H1 (cell line): Measurements from ENCODE around the gene RNF220. TPM values are rescaled to one million over a fixed set of nuclear protein-coding genes. Genes with fewer than 3 reads are reported as not detected.
A peak's percentile ranks its signal among the peaks of the same experiment; 100 is the strongest.

ENCODE experiments used
- CTCF ChIA-PET: fragments of 300-600 bp; sonication (Branson Sonifier 250); formaldehyde crosslinking; loops from one replicate; lab custom pipeline; 2021; ENCODE audit not compliant: partially characterized antibody; lab: Charles Lee
- POLR2A ChIA-PET: fragments of 300-600 bp; sonication (Branson Sonifier 250); formaldehyde crosslinking; loops from one replicate; lab custom pipeline; 2021; ENCODE audit warnings: inconsistent platforms; ENCODE audit not compliant: partially characterized antibody; lab: Charles Lee
- DNase-seq, 2 experiments: peaks; one replicate each; pipeline versions ENCODE4 v3.0.0 to v3.0.0-alpha.2; 2010 to 2022; ENCODE audit warnings: low spot score in 2 of 2, low read depth in 1 of 2, mixed read lengths in 1 of 2
- FAIRE-seq: peaks from 2 replicates; lab custom pipeline; 2011; peaks lifted over from hg19 to GRCh38; lab: Jason Lieb, UNC
- H2AFZ ChIP-seq: 2 replicates; pipeline ENCODE4 v1.8.1; 2012; ENCODE audit warnings: low read length, inconsistent platforms
- H2AK5ac ChIP-seq: 2 replicates; pipeline ENCODE4 v1.6.1; 2013; ENCODE audit warnings: low read depth, low read length
- H2BK120ac ChIP-seq: replicated peaks from 2 replicates; pipeline ENCODE3; 2013; ENCODE audit warnings: low read depth, low read length, inconsistent platforms
- H2BK12ac ChIP-seq: 2 replicates; pipeline ENCODE4 v1.6.1; 2013; ENCODE audit warnings: low read depth, low read length
- H2BK15ac ChIP-seq: 2 replicates; pipeline ENCODE4 v1.6.1; 2013; ENCODE audit warnings: low read length
- H2BK20ac ChIP-seq: 2 replicates; pipeline ENCODE4 v1.6.1; 2013; ENCODE audit warnings: low read length
- H2BK5ac ChIP-seq: 2 replicates; pipeline ENCODE4 v1.6.1; 2013; ENCODE audit warnings: low read depth, low read length
- H3K14ac ChIP-seq: 2 replicates; pipeline ENCODE4 v1.6.1; 2013; ENCODE audit warnings: inconsistent platforms; ENCODE audit not compliant: insufficient read length
- H3K18ac ChIP-seq: 2 replicates; pipeline ENCODE4 v1.6.1; 2013; ENCODE audit warnings: low read length; ENCODE audit errors: extremely low read depth
- H3K23ac ChIP-seq: 2 replicates; pipeline ENCODE4 v1.6.1; 2013; ENCODE audit warnings: inconsistent platforms; ENCODE audit not compliant: insufficient read length
- H3K23me2 ChIP-seq: 2 replicates; pipeline ENCODE4 v1.6.1; 2013; ENCODE audit warnings: low read depth, low read length
- H3K27ac ChIP-seq: 2 replicates; pipeline ENCODE4 v1.6.1; 2011; ENCODE audit warnings: low read depth, low read length, inconsistent platforms
- H3K27me3 ChIP-seq, 4 experiments: replicated peaks in 1 of 4; 1 replicate in 1 of 4; 2 replicates in 3 of 4; pipeline versions ENCODE4 v1.6.1 to v1.8.1; 2011 to 2013; ENCODE audit warnings: low read length in 3 of 4, mild to moderate bottlenecking in 3 of 4, inconsistent platforms in 2 of 4, mixed read lengths in 2 of 4, moderate library complexity in 1 of 4; ENCODE audit not compliant: control insufficient read depth in 3 of 4, insufficient read depth in 3 of 4; ENCODE audit errors: extremely low read depth in 1 of 4
- H3K36me3 ChIP-seq, 4 experiments: 2 replicates each; pipeline versions ENCODE4 v1.6.1 to v1.8.1; 2011 to 2013; ENCODE audit warnings: mild to moderate bottlenecking in 4 of 4, low read length in 3 of 4, moderate library complexity in 2 of 4, control low read depth in 1 of 4, inconsistent platforms in 1 of 4; ENCODE audit not compliant: insufficient read depth in 4 of 4, control insufficient read depth in 2 of 4
- H3K4ac ChIP-seq: replicated peaks from 2 replicates; pipeline ENCODE3; 2013; ENCODE audit warnings: low read length, low read depth, mixed read lengths, inconsistent platforms; ENCODE audit not compliant: insufficient read length
- H3K4me1 ChIP-seq, 4 experiments: replicated peaks in 1 of 4; 1 replicate in 1 of 4; 2 replicates in 3 of 4; pipeline versions ENCODE4 v1.6.1 to v1.8.1; 2011 to 2013; ENCODE audit warnings: low read length in 3 of 4, inconsistent platforms in 2 of 4, mixed read lengths in 1 of 4; ENCODE audit not compliant: insufficient read depth in 4 of 4, control insufficient read depth in 3 of 4
- H3K4me2 ChIP-seq, 2 experiments: 2 replicates each; pipeline versions ENCODE4 v1.6.1 to v1.8.1; 2011 to 2013; ENCODE audit warnings: low read depth in 2 of 2, low read length in 2 of 2, control low read depth in 1 of 2, inconsistent platforms in 1 of 2, mild to moderate bottlenecking in 1 of 2; ENCODE audit not compliant: insufficient read depth in 1 of 2
- H3K4me3 ChIP-seq, 4 experiments: fragments of 200-600, 300-600 bp in 1 of 4; sonication (generic), shearing (Covaris generic), sonication (Bioruptor Twin) in 1 of 4; 2 replicates each; pipeline versions ENCODE4 v1.5.1 to v1.8.1; 2011 to 2016; ENCODE audit warnings: low read length in 4 of 4, low read depth in 3 of 4, control low read depth in 2 of 4, inconsistent platforms in 2 of 4, mild to moderate bottlenecking in 2 of 4, mixed read lengths in 1 of 4, moderate library complexity in 1 of 4; ENCODE audit not compliant: insufficient read depth in 2 of 4; ENCODE audit errors: extremely low read depth in 1 of 4
- H3K56ac ChIP-seq: replicated peaks from 2 replicates; pipeline ENCODE3; 2013; ENCODE audit warnings: low read depth, mild to moderate bottlenecking, mixed read lengths, low read length, inconsistent platforms; ENCODE audit not compliant: insufficient read length
- H3K79me1 ChIP-seq: 2 replicates; pipeline ENCODE4 v1.6.1; 2013; ENCODE audit warnings: low read depth, low read length, control low read depth
- H3K79me2 ChIP-seq, 2 experiments: 2 replicates each; pipeline versions ENCODE4 v1.6.1 to v1.8.1; 2012 to 2013; ENCODE audit warnings: low read length in 2 of 2, mild to moderate bottlenecking in 2 of 2, inconsistent platforms in 1 of 2; ENCODE audit not compliant: insufficient read depth in 2 of 2, control insufficient read depth in 1 of 2
- H3K9ac ChIP-seq, 4 experiments: replicated peaks in 1 of 4; 1 replicate in 1 of 4; 2 replicates in 3 of 4; pipeline versions ENCODE4 v1.6.1 to v1.8.1; 2011 to 2013; ENCODE audit warnings: low read depth in 3 of 4, low read length in 3 of 4, control low read depth in 2 of 4, mild to moderate bottlenecking in 2 of 4, moderate library complexity in 2 of 4, inconsistent platforms in 1 of 4; ENCODE audit errors: extremely low read depth in 1 of 4
- H3K9me3 ChIP-seq, 2 experiments: 2 replicates each; pipeline versions ENCODE4 v1.6.1 to v1.8.1; 2012 to 2013; ENCODE audit warnings: mild to moderate bottlenecking in 2 of 2, moderate library complexity in 2 of 2, control low read depth in 1 of 2, inconsistent platforms in 1 of 2, low read depth in 1 of 2, low read length in 1 of 2, mixed read lengths in 1 of 2; ENCODE audit not compliant: insufficient read depth in 2 of 2
- H4K20me1 ChIP-seq, 2 experiments: replicated peaks in 1 of 2; 2 replicates each; pipeline versions ENCODE3 to v1.8.1; 2011 to 2013; ENCODE audit warnings: inconsistent platforms in 2 of 2, low read length in 2 of 2, mild to moderate bottlenecking in 1 of 2; ENCODE audit not compliant: insufficient read depth in 2 of 2, control insufficient read depth in 1 of 2
- H4K5ac ChIP-seq: 2 replicates; pipeline ENCODE4 v1.6.1; 2013; ENCODE audit warnings: low read length, low read depth, mixed read lengths, inconsistent platforms; ENCODE audit not compliant: insufficient read length
- H4K8ac ChIP-seq: 2 replicates; pipeline ENCODE4 v1.8.0; 2013; ENCODE audit warnings: mild to moderate bottlenecking, moderate library complexity, low read length, inconsistent platforms; ENCODE audit not compliant: insufficient read depth; ENCODE audit errors: extremely low read depth
- H4K91ac ChIP-seq: replicated peaks from 2 replicates; pipeline ENCODE3; 2013; ENCODE audit warnings: low read length, mixed read lengths, inconsistent platforms; ENCODE audit not compliant: insufficient read length
- BACH1 ChIP-seq: IDR thresholded peaks from 2 replicates; pipeline ENCODE4 v1.6.1; 2012; ENCODE audit warnings: low read length, improper control_type of control experiment
- GABPA ChIP-seq: IDR thresholded peaks from 2 replicates; pipeline ENCODE4 v1.6.1; 2011; ENCODE audit warnings: mild to moderate bottlenecking, low read length, moderate library complexity, borderline replicate concordance; ENCODE audit not compliant: insufficient read depth
- JUN ChIP-seq: IDR thresholded peaks from 2 replicates; pipeline ENCODE4 v1.6.1; 2011; ENCODE audit warnings: low read depth, mild to moderate bottlenecking, improper control_type of control experiment, low read length
- SP4 ChIP-seq: IDR thresholded peaks from 2 replicates; pipeline ENCODE4 v1.6.1; 2012; ENCODE audit warnings: low read length, inconsistent platforms
- WGBS, 2 experiments: shearing (Covaris generic) in 1 of 2; methylation state at CpG; one replicate each; pipeline versions ENCODE4 v1.1.6 to v1.1.7; 2013 to 2015; ENCODE audit warnings: low lambda C conversion rate in 2 of 2, mixed read lengths in 2 of 2, inconsistent platforms in 1 of 2, low coverage in 1 of 2, missing lambda C conversion rate in 1 of 2; ENCODE audit not compliant: insufficient replicate concordance in 2 of 2, insufficient coverage in 1 of 2, insufficient read length in 1 of 2; ENCODE audit errors: extremely low coverage in 1 of 2, missing lambda C conversion rate in 1 of 2; 5-methylcytosine and 5-hydroxymethylcytosine counted together
- polyA plus RNA-seq, 7 experiments: library from polyadenylated mRNA; depleted of rRNA in 3 of 7; stranded (reverse) in 5 of 7; unstranded in 2 of 7; fragments of >200 nt in 5 of 7; fragments of 200-250 nt in 2 of 7; gene quantifications; 1 replicate in 5 of 7; 2 replicates in 1 of 7; 4 replicates in 1 of 7; pipeline versions ENCODE4 v1.2.1 to v1.2.3, GENCODE V29; 2011 to 2013; ENCODE audit warnings: missing spikeins in 2 of 7, mixed read lengths in 2 of 7
- total RNA-seq: library from RNA; stranded (reverse); fragmentation: NEBNext Ultra II Directional; extraction: Animal tissue kit (Norgen Biotek cat#: 25700); gene quantifications from 2 replicates; pipeline ENCODE4 v1.2.1, GENCODE V29; 2021

Gene RNF220
- total and polyA plus RNA-seq, 2 of the 8 experiments (the other 6 are each of a cell fraction or from before 2014, with no cell fraction given) = 123 to 160 TPM

DNA sequence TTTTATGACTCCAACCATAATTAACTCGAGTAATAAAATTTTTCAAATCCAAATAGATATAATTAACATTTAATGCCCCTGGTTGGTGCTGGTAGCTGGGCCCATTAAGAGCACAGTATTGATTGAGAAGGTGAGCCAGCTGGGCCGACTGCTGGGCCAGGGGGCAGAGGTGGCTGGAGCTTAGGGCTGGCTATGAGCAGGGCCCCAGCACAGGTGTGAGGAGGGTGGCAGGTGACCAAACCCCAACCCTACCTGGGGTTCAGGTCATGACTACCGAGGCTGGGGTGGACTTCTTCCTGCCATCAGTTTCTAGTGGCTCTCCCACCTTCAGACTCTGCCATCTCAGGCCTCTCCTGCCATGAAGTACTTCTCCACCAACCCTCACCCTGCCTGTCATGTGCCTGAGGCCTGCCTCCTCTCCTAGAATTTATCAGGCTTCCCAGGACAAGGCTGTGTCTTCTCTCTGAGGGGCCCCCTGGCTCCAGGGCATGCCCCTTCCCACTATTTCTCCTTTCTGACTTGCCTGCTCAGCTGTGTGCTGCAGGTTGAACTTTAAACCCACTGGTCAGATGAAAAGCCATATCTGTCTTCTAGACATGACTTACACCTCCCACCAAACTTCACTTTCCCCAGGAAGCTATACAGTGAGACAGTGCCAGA, 183.6 kb downstream of the RNF220 start:
- Histone ChIP-seq H3K27me3 (no peaks in the 10 kb centered on the region; a peak in 1 of 7 replicates), H3K9me3 (no peaks in the 10 kb centered on the region), H3K18ac (no peak overlapping the region), H2BK20ac (no peak overlapping the region), H3K23me2 (no peaks in the 10 kb centered on the region), H2BK15ac (no peak overlapping the region), H3K27ac (no peak overlapping the region), H3K56ac (no peak overlapping the region), H3K36me3 (no peaks in the 10 kb centered on the region), H3K4me3 (no peak overlapping the region), H3K9ac (no peak overlapping the region), H2AK5ac (no peak overlapping the region), H4K5ac (no peak overlapping the region), H3K14ac (no peak overlapping the region), H3K4me1 (peaks cover 12 to 23% (median 17%) of the 10 kb centered on the region in 4 experiments), H4K8ac (no peak overlapping the region), H2BK120ac (no peak overlapping the region), H2BK5ac (0 out of 2 replicates have a peak overlapping the region, but pooled peaks have one; percentile 9), H4K20me1 (no peaks in the 10 kb centered on the region), H2BK12ac (no peak overlapping the region), H3K79me2 (no peaks in the 10 kb centered on the region), H3K4me2 (no peak overlapping the region), H4K91ac (no peak overlapping the region), H3K23ac (no peak overlapping the region), H2AFZ (no peak overlapping the region), H3K79me1 (peaks cover 5% of the 10 kb centered on the region; the same call in 1 of the 2 replicates), H3K4ac (no peak overlapping the region)
- ChIA-PET POLR2A (interaction anchor here (0.9 to 1.4 kb wide), 2 partner anchors 133 to 149 kb away, joined by 3 read pairs; no protein-coding TSS in a partner anchor), CTCF (interaction anchor here (0.6 to 5.6 kb wide), 9 partner anchors 7 to 371 kb away, joined by 3 to 50 read pairs (median 3); no protein-coding TSS in a partner anchor)
- DNase-seq (no peak), FAIRE-seq (no peak)
- WGBS, 2 experiments = 85% methylated on average over 3 of the region's 3 CpGs; no CpG with 5 or more reads in 1 of the 2 experiments
- TF ChIP-seq GABPA (no peak), BACH1 (no peak), SP4 (no peak), JUN (no peak)
